ENCODE results near the gene XRCC1. TPM values are rescaled to one million over a fixed set of nuclear protein-coding genes. Genes with fewer than 3 reads are reported as not detected.

XRCC1 gene
- polyA plus RNA-seq, 1 of the 3 experiments (the other 2 are of a cell fraction), result 30.3 TPM

DNA sequence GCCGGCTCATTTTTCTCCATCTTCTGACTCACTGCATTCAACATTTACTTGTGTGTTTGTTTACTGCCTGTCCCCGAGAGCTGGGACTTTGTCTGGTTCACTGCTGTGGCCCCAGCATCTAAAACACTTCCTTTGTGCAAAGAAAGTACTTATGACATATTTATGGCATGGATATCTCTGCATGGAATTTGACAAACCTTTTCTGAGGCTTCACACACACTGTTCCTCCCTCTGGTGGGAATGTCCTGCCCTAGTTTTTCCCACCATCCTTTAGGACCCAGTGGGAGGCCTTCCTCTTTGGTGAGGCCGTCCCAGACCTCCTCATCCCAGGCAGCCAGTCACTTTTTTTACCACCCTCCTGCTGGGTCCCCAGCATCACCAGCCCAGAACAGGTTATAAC lies 35.2 kb upstream of the XRCC1 start:
- Histone ChIP-seq H3K9ac (no peak overlapping the region), H3K27ac (ENCODE audit: low read depth in 2 of 2, low read length in 1 of 2) (no peak overlapping the region), H3K36me3 (replicated peaks in 1 of 2; ENCODE audit: control insufficient read depth in 1 of 2, insufficient read depth in 2 of 2, low read length in 1 of 2) (peaks cover 10 to 25% of the 10 kb centered on the region in 2 experiments), H3K4me1 (ENCODE audit: control insufficient read depth in 1 of 2, insufficient read depth in 2 of 2, low read depth in 1 of 2, low read length in 1 of 2) (no peaks in the 10 kb centered on the region), H2AFZ (ENCODE audit: low read depth) (no peak overlapping the region), H3F3A (replicated peaks; ENCODE audit: insufficient read depth) (no peaks in the 10 kb centered on the region), H3K4me2 (no peak overlapping the region), H4K20me1 (ENCODE audit: insufficient read depth) (no peaks in the 10 kb centered on the region), H3K79me2 (ENCODE audit: insufficient read depth) (peaks cover 43% of the 10 kb centered on the region), H3K4me3 (ENCODE audit: low read depth in 2 of 2, low read length in 1 of 2) (no peak overlapping the region), H3K27me3 (ENCODE audit: insufficient read depth) (no peaks in the 10 kb centered on the region), H3K9me3 (no peaks in the 10 kb centered on the region), H3K9me2 (no peaks in the 10 kb centered on the region)
- no peak for DNase-seq
- TF ChIP-seq RXRA (IDR thresholded peaks at IDR 0.05; ENCODE audit: borderline replicate concordance, low read depth) (no peak), RFX5 (IDR thresholded peaks at IDR 0.05; ENCODE audit: low read length) (no peak), FOSL2 (IDR thresholded peaks at IDR 0.05; ENCODE audit: borderline replicate concordance, low read depth) (no peak), RAD21 (IDR thresholded peaks at IDR 0.05; ENCODE audit: low read length) (no peak), MEF2A (IDR thresholded peaks at IDR 0.05; ENCODE audit: borderline replicate concordance, low read depth) (no peak)
- TF ChIP-seq, protein P1, sequence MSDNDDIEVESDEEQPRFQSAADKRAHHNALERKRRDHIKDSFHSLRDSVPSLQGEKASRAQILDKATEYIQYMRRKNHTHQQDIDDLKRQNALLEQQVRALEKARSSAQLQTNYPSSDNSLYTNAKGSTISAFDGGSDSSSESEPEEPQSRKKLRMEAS (IDR thresholded peaks at IDR 0.05; ENCODE audit: low read depth), result no peak
- ChIA-PET POLR2A (no interaction called here), CTCF (interaction anchor here (1.1 kb wide), 1 partner anchor 16 kb away, joined by 4 read pairs; no protein-coding TSS in a partner anchor)
- WGBS (ENCODE audit: low lambda C conversion rate), result 81% methylated on average over 3 of the region's 3 CpGs

DNA sequence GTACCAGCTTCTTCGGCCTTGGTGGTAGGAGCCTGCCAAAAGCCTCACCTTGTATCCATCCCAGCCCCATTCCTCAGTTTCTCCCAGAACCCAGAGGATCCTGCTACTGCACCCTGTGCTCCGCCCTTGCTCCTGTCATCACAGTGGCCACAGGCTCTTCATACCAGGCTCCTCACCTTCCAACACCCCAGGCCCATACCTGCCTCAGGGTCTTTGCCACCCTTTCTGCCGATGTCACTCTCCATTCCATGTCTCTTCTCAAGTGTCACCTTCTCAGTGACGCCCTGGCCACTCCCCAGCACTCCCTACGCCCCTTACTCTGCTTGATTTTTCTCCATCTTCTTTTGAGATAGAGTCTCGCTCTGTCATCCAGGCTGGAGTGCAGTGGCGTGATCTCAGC lies 34.5 kb upstream of the XRCC1 start:
- no peak overlapping the region for H2AFZ ChIP-seq (ENCODE audit: low read depth)
- H3K79me2 ChIP-seq (ENCODE audit: insufficient read depth), result peaks cover 36% of the 10 kb centered on the region
- H3K4me3 ChIP-seq (ENCODE audit: low read depth in 2 of 2, low read length in 1 of 2), result no peak overlapping the region
- no peaks in the 10 kb centered on the region for H3K27me3 ChIP-seq (ENCODE audit: insufficient read depth)
- H3K9me3 ChIP-seq, result no peaks in the 10 kb centered on the region
- no peak overlapping the region for H3K9ac ChIP-seq
- no peaks in the 10 kb centered on the region for H3K4me1 ChIP-seq (ENCODE audit: control insufficient read depth in 1 of 2, insufficient read depth in 2 of 2, low read depth in 1 of 2, low read length in 1 of 2)
- WGBS (ENCODE audit: low lambda C conversion rate), result 86% methylated on average over 6 of the region's 7 CpGs
- no peak overlapping the region for H3K4me2 ChIP-seq
- ChIA-PET POLR2A (no interaction called here), CTCF (no interaction called here)
- no peaks in the 10 kb centered on the region for H3K9me2 ChIP-seq
- H3K27ac ChIP-seq (ENCODE audit: low read depth in 2 of 2, low read length in 1 of 2), result no peak overlapping the region
- TF ChIP-seq JUND (IDR thresholded peaks at IDR 0.05) (no peak), RAD21 (IDR thresholded peaks at IDR 0.05; ENCODE audit: low read length) (no peak), NFIC (IDR thresholded peaks at IDR 0.05; ENCODE audit: borderline replicate concordance) (no peak), GABPA (IDR thresholded peaks at IDR 0.05; ENCODE audit: low read depth) (no peak), MEF2A (IDR thresholded peaks at IDR 0.05; ENCODE audit: borderline replicate concordance, low read depth) (no peak), FOSL2 (IDR thresholded peaks at IDR 0.05; ENCODE audit: borderline replicate concordance, low read depth) (no peak), ELF1 (IDR thresholded peaks at IDR 0.05) (no peak), EP300 (IDR thresholded peaks at IDR 0.05; ENCODE audit: borderline replicate concordance in 1 of 2, low read depth in 1 of 2, low read length in 1 of 2) (no peak)
- TF ChIP-seq, protein P2, sequence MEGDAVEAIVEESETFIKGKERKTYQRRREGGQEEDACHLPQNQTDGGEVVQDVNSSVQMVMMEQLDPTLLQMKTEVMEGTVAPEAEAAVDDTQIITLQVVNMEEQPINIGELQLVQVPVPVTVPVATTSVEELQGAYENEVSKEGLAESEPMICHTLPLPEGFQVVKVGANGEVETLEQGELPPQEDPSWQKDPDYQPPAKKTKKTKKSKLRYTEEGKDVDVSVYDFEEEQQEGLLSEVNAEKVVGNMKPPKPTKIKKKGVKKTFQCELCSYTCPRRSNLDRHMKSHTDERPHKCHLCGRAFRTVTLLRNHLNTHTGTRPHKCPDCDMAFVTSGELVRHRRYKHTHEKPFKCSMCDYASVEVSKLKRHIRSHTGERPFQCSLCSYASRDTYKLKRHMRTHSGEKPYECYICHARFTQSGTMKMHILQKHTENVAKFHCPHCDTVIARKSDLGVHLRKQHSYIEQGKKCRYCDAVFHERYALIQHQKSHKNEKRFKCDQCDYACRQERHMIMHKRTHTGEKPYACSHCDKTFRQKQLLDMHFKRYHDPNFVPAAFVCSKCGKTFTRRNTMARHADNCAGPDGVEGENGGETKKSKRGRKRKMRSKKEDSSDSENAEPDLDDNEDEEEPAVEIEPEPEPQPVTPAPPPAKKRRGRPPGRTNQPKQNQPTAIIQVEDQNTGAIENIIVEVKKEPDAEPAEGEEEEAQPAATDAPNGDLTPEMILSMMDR (IDR thresholded peaks at IDR 0.05), result no peak
- TF ChIP-seq, protein P3, sequence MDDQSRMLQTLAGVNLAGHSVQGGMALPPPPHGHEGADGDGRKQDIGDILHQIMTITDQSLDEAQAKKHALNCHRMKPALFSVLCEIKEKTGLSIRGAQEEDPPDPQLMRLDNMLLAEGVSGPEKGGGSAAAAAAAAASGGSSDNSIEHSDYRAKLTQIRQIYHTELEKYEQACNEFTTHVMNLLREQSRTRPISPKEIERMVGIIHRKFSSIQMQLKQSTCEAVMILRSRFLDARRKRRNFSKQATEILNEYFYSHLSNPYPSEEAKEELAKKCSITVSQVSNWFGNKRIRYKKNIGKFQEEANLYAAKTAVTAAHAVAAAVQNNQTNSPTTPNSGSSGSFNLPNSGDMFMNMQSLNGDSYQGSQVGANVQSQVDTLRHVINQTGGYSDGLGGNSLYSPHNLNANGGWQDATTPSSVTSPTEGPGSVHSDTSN (IDR thresholded peaks at IDR 0.05), result no peak
- TF ChIP-seq, protein P4, sequence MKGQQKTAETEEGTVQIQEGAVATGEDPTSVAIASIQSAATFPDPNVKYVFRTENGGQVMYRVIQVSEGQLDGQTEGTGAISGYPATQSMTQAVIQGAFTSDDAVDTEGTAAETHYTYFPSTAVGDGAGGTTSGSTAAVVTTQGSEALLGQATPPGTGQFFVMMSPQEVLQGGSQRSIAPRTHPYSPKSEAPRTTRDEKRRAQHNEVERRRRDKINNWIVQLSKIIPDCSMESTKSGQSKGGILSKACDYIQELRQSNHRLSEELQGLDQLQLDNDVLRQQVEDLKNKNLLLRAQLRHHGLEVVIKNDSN (IDR thresholded peaks at IDR 0.05; ENCODE audit: borderline replicate concordance, low read depth), result no peak
- TF ChIP-seq, protein P1 (IDR thresholded peaks at IDR 0.05; ENCODE audit: low read depth), result no peak
- no peaks in the 10 kb centered on the region for H3F3A ChIP-seq (replicated peaks; ENCODE audit: insufficient read depth)
- H3K36me3 ChIP-seq (replicated peaks in 1 of 2; ENCODE audit: control insufficient read depth in 1 of 2, insufficient read depth in 2 of 2, low read length in 1 of 2), result peaks cover 10 to 25% of the 10 kb centered on the region in 2 experiments
- DNase-seq, result no peak
- no peaks in the 10 kb centered on the region for H4K20me1 ChIP-seq (ENCODE audit: insufficient read depth)

Measured in SK-N-SH (cell line).